Activated T-helper 1 cell treated with anti-CD3 and anti-CD28 coated beads, Interleukin-2, amount 50 U/mL, for 16 hours (primary cell): ENCODE data around the gene CLEC20A.
"Not testable (repeated sequence)": the region's sequence is repeated elsewhere in the genome, so short reads cannot be mapped to it uniquely, and the experiment has no call there.

ENCODE experiments used
- DNase-seq, 2 donors: peaks; one replicate each; pipeline ENCODE4 v3.0.0-alpha.2; 2020; ENCODE audit warnings: low read depth in 1 of 2, low spot score in 1 of 2

CLEC20A gene

DNA sequence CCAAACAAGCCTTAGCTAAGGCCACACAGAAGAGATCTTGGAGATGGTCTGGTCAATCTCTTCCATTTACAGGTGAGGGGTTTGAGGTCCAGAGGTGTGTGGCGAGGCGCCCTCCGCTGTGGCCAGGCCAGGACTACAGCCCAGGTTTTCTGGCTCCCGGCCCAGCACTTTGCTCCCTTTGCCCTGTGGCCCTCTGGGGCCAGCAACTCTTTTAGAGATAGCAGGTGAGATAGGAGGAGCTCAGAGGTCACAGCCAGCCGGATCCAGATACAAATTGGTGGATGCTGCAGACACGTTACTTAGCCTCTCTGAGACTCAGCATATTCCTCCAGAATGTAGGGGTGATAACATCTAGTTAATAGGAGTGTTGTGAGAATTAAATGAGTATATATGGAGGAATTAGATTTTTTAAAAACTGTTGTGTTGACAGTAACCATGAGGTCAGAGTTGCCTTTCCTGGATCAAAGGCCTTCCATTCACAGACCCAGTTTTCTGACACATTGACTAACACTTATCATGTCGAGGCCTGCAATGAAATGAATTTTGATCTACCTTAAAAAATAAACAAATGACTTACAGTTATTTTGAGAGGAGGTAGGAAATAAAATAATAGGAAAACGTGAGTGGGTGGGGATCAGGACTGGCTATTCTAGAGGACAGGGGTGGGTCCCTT lies 32.7 kb upstream of the CLEC20A start:
- DNase-seq = no peak

DNA sequence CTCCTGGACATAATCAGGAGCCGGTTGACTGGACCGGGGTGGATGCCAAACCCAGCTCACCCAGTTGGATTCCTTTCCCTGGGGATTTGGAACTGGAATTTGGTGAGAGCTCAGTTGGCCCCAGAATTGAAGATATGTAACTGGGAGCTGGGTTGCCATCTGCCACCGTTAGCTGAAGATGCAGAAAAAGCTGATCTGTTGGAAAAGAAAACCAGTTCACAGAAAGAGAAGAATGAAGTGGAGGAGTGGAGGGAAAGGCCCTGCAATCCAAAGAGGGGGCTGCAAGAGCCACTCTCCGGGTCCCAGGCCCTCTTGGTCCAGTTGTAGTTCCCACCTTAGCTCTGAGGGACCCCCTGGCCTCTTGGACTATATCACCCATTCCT lies 32.2 kb upstream of the CLEC20A start:
- no peak for DNase-seq

DNA sequence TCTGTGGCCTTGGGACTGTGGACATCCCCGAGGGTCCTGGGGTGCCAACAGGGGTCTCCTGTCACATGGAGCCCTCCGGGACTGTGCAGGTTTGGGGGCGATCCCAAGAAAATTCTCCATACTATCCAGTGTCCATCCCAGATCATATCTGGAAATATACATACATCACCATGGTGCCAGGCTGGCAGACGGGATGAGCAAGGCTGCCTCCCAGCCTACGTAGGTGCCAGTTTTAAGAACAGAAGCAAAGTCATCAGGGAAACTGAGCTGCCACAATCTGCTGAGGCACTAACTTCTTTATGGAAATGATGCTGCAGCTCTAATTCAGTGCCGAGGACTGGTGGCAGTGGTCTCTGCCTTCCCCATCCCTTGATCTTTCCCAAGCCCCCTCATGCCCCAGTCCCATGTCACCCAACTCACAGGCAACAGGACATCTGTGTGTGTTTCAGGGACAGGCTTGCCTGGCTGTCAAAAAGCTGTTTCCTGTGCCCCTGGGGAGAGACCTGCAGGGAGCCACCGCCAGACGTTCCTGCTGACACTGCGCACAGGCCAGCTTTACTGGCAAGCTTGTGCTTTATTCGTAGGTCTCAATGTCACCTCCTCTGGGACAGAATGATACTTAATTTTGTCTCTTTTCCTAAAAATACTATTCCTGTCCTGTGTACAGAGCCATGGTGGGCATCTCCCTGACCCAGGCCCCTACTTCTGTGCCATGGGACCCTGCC lies 31.6 kb upstream of the CLEC20A start:
- DNase-seq = no peak

DNA sequence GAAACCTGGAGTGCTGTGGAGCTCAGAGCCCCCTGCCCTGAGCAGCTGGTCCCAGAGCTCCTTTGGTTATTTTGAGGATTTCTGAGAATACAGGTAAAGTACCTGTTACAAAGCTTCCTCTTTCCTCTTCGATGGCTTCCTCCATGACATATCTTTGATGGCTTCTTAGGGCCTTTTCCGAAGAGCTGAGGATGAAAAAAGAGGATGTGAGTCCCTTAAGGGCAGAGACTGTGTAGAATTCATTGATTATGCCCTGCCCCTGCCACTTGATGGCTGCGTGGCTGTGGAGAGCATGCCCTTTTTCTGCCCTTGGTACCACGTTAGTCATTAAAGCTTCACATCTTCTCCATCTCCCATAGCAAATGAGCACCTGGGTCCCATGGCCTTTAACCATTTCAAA lies 30.4 kb upstream of the CLEC20A start:
- DNase-seq = no peak

- no peak for DNase-seq
Measured at GRCh38 chr1:178521241-178521640, 24.5 kb upstream of the CLEC20A start.

- DNase-seq = no peak
Measured at GRCh38 chr1:178520803-178521202, 24.0 kb upstream of the CLEC20A start.

DNA sequence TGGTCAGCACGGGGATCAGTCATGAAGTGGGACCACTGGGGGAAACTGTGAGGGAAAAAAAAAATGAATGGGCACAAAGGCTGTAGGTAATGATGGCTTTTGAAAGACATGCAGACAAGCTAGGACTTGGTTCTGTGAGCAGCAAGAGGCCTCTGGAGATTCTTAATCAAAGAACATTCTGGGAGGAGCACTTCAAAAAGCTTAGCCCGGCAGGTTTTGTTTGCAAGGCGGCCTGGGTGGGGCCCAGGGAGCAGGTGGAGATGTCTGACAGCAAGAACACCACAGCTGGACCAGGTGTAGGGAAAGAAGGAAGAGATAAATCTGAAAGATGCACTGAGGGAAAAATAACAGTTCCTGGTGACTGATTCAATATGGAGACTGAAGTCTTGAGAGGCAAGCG lies 22.1 kb upstream of the CLEC20A start:
- no peak for DNase-seq

- no peak for DNase-seq
Measured at GRCh38 chr1:178516110-178516509, 19.3 kb upstream of the CLEC20A start.

DNA sequence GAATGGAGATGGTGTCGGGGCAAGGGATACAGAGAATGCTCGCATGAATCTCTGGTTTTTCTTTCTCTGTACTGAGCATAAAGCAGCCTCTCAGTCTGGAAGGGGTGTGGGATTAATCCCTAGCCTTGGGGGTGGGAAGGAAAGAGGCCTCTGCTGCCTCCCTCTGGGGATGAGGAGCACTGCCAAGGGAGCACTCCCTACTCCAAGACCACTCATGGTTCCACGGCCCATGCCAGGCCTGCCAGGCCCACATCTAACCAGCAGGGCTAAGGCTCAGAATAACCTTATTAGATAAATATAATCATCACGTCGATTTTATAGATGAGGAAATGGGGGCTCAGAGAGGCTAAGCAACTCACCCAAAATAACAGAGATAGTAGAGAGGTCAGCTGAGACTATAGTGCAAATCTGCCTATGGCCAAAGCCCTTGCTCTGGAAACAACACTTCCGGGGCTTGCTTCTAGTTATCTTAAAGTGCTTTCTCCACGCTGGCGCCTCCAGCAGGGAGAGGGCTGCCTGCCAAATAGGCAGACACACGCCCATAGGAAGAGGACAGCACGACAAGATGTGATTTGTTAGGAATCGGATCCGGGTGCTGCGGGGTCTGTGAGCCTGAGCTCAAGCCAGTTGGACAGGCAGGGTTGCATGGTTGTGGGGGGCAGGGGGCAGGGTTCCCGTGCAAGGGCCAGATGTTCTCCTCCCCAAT lies 16.7 kb upstream of the CLEC20A start:
- DNase-seq = no peak

- DNase-seq = no peak
Measured at GRCh38 chr1:178512566-178513277, 16.0 kb upstream of the CLEC20A start, which contains the start of gene TEX35. TSS of gene TEX35 (plus strand) at chr1:178513109. CDS start at chr1:178513189, 80 bp downstream.

GRCh38 chr1:178510155-178510554 lies 13.4 kb upstream of the CLEC20A start:
- DNase-seq = no peak

DNA sequence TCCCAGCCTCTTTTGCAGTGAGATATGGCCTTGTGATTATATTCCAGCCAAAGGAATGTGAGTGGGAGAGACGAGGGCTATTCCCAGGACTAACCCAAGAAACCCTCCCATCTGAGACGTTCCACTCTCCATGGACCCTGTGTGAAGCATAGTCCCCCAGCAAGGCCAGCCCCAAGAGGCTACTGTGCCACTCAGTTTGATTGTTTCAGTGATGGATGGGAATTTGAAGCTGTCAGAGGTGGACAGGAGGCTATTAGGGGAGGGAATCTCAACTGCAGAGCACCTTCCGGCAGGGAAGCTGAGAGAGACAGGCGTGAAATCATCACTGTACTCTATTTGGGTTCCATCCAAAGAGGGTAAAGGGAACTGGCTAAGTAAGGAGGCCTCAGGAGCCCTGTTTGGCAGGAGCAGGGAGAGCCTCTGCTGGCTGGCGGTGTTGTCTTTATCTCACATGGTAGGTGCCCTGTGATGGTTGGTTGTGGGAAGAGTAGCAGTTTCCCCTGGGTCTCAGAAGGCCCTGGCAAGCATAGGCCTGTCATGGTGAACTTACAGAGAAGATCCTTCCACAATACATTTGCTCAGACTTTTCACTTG lies 12.7 kb upstream of the CLEC20A start:
- no peak for DNase-seq

- no peak for DNase-seq
Measured at GRCh38 chr1:178506669-178507068, 9.9 kb upstream of the CLEC20A start.

DNA sequence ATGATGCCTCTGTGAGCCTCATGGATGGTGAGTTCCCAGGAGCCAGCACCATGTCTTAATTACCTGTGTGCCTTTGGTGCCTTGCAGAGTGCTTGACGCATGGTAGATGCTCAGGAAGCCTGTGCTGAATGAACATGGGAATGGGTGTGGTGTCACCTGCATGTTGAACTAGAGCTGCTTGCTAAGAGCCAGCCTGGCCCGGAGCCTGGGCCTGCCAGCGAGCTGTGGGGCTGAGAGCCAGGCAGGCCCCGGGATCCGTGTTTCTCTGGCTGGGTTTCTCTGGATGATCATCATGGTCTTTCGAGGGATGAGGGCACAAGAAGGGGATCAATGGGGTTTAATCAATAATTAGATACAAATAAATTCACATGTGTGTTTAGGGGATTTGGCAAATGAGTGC lies 9.4 kb upstream of the CLEC20A start:
- no peak for DNase-seq

DNA sequence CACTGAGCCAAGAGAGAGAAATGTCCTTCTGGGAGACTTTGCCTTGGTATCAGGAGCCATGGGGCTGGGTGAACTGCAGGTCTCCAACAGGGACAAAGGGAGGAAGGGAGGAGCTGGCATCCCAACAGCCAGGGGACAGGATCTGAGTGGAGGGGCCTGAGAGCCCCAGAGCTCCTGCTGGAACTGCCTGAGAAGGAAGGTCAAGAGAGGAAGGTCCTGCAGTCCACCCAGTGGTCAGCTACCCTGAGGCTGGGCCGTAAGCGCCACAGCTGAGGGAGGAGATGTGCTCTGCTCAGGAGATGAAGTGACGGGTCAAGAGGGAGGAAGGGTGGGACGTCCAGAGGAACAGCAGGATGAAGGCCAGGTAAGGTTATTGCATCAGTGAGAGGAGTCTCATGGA lies 7.5 kb upstream of the CLEC20A start:
- DNase-seq = no peak

GRCh38 chr1:178503849-178504248 lies 7.1 kb upstream of the CLEC20A start:
- DNase-seq = no peak

DNA sequence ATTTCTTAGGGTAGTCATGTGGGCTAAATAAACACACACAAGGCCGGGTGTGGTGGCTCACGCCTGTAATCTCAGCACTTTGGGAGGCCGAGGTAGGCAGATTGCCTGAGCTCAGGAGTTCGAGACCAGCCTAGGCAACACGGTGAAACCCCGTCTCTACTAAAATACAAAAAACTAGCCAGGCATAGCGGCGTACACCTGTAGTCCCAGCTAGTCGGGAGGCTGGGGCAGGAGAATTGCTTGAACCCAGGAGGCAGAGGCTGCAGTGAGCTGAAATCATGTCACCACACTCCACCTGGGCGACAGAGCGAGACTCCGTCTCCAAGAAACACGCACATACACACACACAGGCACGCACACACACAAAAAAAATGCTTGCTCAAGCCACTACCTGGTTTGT lies 6.6 kb upstream of the CLEC20A start:
- not testable (repeated sequence) for DNase-seq

DNA sequence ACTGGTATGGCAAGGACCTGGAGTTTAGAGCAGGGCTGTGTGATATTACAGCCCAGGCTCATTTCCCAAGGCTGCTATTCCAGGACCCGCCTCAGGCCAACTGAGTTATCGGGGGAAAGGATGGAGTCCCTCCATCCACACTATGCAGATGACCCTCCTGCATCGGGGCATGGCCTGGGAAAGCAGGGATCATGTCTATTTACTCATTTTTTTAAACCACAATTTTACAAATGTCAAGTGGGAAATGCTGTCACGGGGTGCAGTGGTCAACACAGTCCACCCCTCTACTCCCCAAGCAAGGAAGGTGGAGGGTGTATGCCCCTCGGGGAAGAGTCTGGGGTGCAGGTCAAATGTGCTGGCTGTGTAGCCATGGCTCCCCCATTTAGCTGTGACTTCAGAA lies 6.1 kb upstream of the CLEC20A start:
- DNase-seq = no peak

DNA sequence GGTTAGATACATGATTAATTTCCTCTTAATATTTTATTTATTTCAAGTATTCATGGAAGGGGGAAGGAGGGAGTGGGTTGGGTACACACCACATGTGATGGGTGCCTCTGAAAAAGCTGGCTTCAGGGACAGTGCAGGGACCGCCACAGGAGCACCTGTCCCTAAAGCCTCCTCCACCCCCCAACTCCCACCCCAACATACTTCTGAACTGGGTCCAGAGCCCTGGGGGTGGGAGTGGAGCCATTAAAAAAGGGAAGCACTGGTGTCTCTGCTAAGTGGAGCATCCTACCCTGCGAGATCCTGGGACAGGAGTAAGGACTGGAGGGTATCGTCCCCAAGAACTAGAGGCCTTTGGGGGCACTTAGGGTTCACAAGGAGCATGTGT lies 5.6 kb upstream of the CLEC20A start:
- DNase-seq = no peak

DNA sequence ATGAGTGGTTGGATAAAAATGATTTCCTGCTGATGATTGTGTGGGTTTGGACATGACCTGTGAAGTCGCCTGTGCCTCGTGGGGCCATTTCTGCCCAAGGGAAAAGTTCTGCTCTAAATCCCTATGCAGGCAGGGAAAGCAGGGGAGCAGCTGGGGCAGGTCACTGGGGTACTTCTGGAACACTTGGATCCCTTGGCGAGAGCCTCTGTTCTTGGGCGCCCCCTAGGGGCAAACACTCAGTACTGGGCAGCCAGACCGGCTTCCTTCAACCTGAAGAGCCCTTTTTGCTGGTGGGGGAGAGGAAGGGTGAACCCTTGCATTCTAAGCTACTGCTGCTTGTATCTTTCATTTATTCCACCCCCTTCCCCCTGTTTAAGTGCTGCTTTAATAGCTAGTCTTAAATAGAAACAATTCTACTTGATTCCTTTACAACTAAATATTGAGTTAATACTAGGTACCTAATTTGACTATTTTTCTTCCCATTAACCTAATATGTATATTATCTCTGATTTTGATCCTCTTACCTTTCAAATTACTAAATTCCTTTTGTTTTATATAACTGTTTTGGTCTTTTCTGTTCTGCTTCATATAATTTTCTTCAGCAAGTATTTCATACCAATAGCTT lies 5.1 kb upstream of the CLEC20A start:
- DNase-seq = no peak
